GM12878 (cell line): Measurements from ENCODE around the gene CNKSR1. TPM values are rescaled to one million over a fixed set of nuclear protein-coding genes. Genes with fewer than 3 reads are reported as not detected.

Experiments used
- ATAC-seq: fragments of 200-7000 bp; cut with Tn5 transposase; 3 replicates; pipeline ENCODE4 v1.9.1; 2020; ENCODE audit warnings: mild to moderate bottlenecking, moderate library complexity
- BruUV-seq: library from RNA; stranded (reverse); fragments of 400-500 nt; replicated peaks from 2 replicates; lab custom pipeline; 2021; lab: Mats Ljungman, UMichigan
- CTCF ChIA-PET: fragments of 300-600 bp; sonication (Branson Sonifier 250); formaldehyde crosslinking; extraction: SDS; loops from one replicate; lab custom pipeline; 2021; ENCODE audit warnings: inconsistent platforms; lab: Yijun Ruan, JAX
- POLR2A ChIA-PET: fragments of 350-600 bp; formaldehyde crosslinking; extraction: SDS; loops from one replicate; lab custom pipeline; 2021; ENCODE audit warnings: inconsistent platforms; lab: Charles Lee
- RAD21 ChIA-PET: fragments of 300-600 bp; sonication (Branson Sonifier 250); formaldehyde crosslinking; loops from one replicate; lab custom pipeline; 2023; ENCODE audit warnings: antibody characterized with exemption; ENCODE audit not compliant: unreplicated experiment; lab: Charles Lee
- SMC1A ChIA-PET: fragments of 300-600 bp; sonication (Branson Sonifier 250); formaldehyde crosslinking; loops from one replicate; lab custom pipeline; 2023; ENCODE audit not compliant: unreplicated experiment, uncharacterized antibody; lab: Charles Lee
- DNase-seq: peaks from one replicate; pipeline ENCODE4 v3.0.0-alpha.2; 2011; ENCODE audit warnings: low read depth, low spot score
- FAIRE-seq: peaks from 3 replicates; lab custom pipeline; 2011; peaks lifted over from hg19 to GRCh38; lab: Jason Lieb, UNC
- H2AFZ ChIP-seq: 2 replicates; pipeline ENCODE4 v1.6.0; 2011; ENCODE audit warnings: low read depth, low read length, control low read depth; ENCODE audit not compliant: control insufficient read depth
- H3K27ac ChIP-seq: 2 replicates; pipeline ENCODE4 v1.5.1; 2011; ENCODE audit warnings: control low read depth; ENCODE audit not compliant: control insufficient read depth, insufficient read depth
- H3K27me3 ChIP-seq, 2 experiments: replicated peaks in 1 of 2; 2 replicates each; pipeline versions ENCODE4 v1.6.0 to v1.6.1; 2011; ENCODE audit warnings: low read length in 1 of 2; ENCODE audit not compliant: control insufficient read depth in 2 of 2, insufficient read depth in 2 of 2
- H3K36me3 ChIP-seq, 2 experiments: 2 replicates each; pipeline ENCODE4 v1.5.1; 2011; ENCODE audit warnings: low read length in 1 of 2; ENCODE audit not compliant: control insufficient read depth in 2 of 2, insufficient read depth in 2 of 2
- H3K4me1 ChIP-seq: 2 replicates; pipeline ENCODE4 v1.6.1; 2011; ENCODE audit warnings: mild to moderate bottlenecking, low read length, moderate library complexity, mixed read lengths; ENCODE audit not compliant: control insufficient read depth, insufficient read depth
- H3K4me2 ChIP-seq: 2 replicates; pipeline ENCODE4 v1.6.0; 2011; ENCODE audit warnings: control low read depth; ENCODE audit not compliant: control insufficient read depth, insufficient read depth
- H3K4me3 ChIP-seq: fragments of 200-600 bp; sonication (generic); 2 replicates; pipeline ENCODE4 v1.5.1; 2016
- H3K79me2 ChIP-seq: 2 replicates; pipeline ENCODE4 v1.6.0; 2011; ENCODE audit warnings: low read length; ENCODE audit not compliant: control insufficient read depth, insufficient read depth
- H3K9ac ChIP-seq: 2 replicates; pipeline ENCODE4 v1.8.0; 2011; ENCODE audit warnings: low read length, control low read depth, mixed read lengths; ENCODE audit not compliant: control insufficient read depth, insufficient read depth
- H3K9me3 ChIP-seq: replicated peaks from 3 replicates; pipeline ENCODE4 v1.5.1; 2011; ENCODE audit warnings: mild to moderate bottlenecking, low read length; ENCODE audit not compliant: control insufficient read depth, insufficient read depth
- H4K20me1 ChIP-seq: 2 replicates; pipeline ENCODE4 v1.6.0; 2011; ENCODE audit not compliant: control insufficient read depth, insufficient read depth
- CREM ChIP-seq: IDR thresholded peaks from 2 replicates; pipeline ENCODE4 v1.6.1; 2014; ENCODE audit warnings: antibody characterized with exemption, low read depth
- CTCF ChIP-seq, 3 experiments: IDR thresholded peaks in 2 of 3; conservative IDR thresholded peaks in 1 of 3; 2 replicates each; pipeline ENCODE4 v1.5.1; 2011; ENCODE audit warnings: low read depth in 3 of 3, low read length in 3 of 3, mild to moderate bottlenecking in 3 of 3, control low read depth in 2 of 3, moderate library complexity in 2 of 3, inconsistent platforms in 1 of 3, mixed read lengths in 1 of 3; ENCODE audit not compliant: control insufficient read depth in 2 of 3, insufficient read depth in 1 of 3; ENCODE audit errors: extremely low read depth in 1 of 3
- ETV6 ChIP-seq, 2 experiments: fragments of 450-650 bp in 1 of 2; IDR thresholded peaks in 1 of 2; conservative IDR thresholded peaks in 1 of 2; 2 replicates each; pipeline ENCODE4 v1.6.1; 2014; ENCODE audit warnings: antibody characterized with exemption in 1 of 2, borderline replicate concordance in 1 of 2, low read depth in 1 of 2, mild to moderate bottlenecking in 1 of 2, moderate library complexity in 1 of 2
- JUNB ChIP-seq: IDR thresholded peaks from 2 replicates; pipeline ENCODE4 v1.6.1; 2016; ENCODE audit warnings: antibody characterized with exemption, mild to moderate bottlenecking
- NFIC ChIP-seq: IDR thresholded peaks from 2 replicates; pipeline ENCODE4 v1.6.1; 2012; ENCODE audit warnings: low read depth, mild to moderate bottlenecking, inconsistent platforms, low read length, moderate library complexity
- PAX5 ChIP-seq: IDR thresholded peaks from 2 replicates; pipeline ENCODE4 v1.6.1; 2011; ENCODE audit warnings: low read depth, low read length, borderline replicate concordance
- RELA ChIP-seq: fragments of 450-650 bp; IDR thresholded peaks from 2 replicates; pipeline ENCODE4 v1.8.0; 2014; ENCODE audit warnings: borderline replicate concordance; ENCODE audit not compliant: partially characterized antibody
- STAT3 ChIP-seq: IDR thresholded peaks from 2 replicates; pipeline ENCODE4 v1.6.1; 2011; ENCODE audit warnings: low read depth, low read length, improper control_type of control experiment
- TAF1 ChIP-seq: IDR thresholded peaks from 2 replicates; pipeline ENCODE4 v1.6.1; 2011; ENCODE audit warnings: mild to moderate bottlenecking, low read depth, low read length, borderline replicate concordance
- ZBTB11 ChIP-seq: fragments of 450-650 bp; formaldehyde crosslinking; IDR thresholded peaks from 2 replicates; pipeline ENCODE4 v1.5.0; 2022; ENCODE audit warnings: mild to moderate bottlenecking, missing genetic modification characterization
- ZNF24 ChIP-seq: fragments of 450-650 bp; IDR thresholded peaks from 2 replicates; pipeline ENCODE4 v1.6.1; 2017; ENCODE audit warnings: antibody characterized with exemption, mild to moderate bottlenecking
- WGBS: methylation state at CpG from one replicate; pipeline ENCODE4 v1.1.6; 2016; ENCODE audit warnings: low lambda C conversion rate; ENCODE audit not compliant: insufficient replicate concordance, insufficient coverage; ENCODE audit errors: missing lambda C conversion rate; 5-methylcytosine and 5-hydroxymethylcytosine counted together
- in situ Hi-C: fragments of 300-500 bp; cut with MboI; formaldehyde crosslinking; loops from 9 replicates; pipeline ENCODE4 v1.14.3; 2018; ENCODE audit warnings: mixed read lengths
- intact Hi-C: fragments of 100-400 bp; cut with micrococcal nuclease; formaldehyde crosslinking; loops from one replicate; pipeline ENCODE4 v1.14.2; 2022; ENCODE audit not compliant: unreplicated experiment
- polyA plus RNA-seq, 11 experiments: library from polyadenylated mRNA; depleted of rRNA in 4 of 11; unstranded in 6 of 11; stranded (reverse) in 5 of 11; fragments of >200 nt; fragmentation: Nextera tagmentation in 4 of 11; fragmentation: Illumina TruSeq in 1 of 11; extraction: Ambion mirVana in 4 of 11; extraction: Trizol in 1 of 11; gene quantifications; 1 replicate in 1 of 11; 2 replicates in 10 of 11; pipeline versions ENCODE4 v1.2.1 to v1.2.3, GENCODE V29; 2011 to 2016; ENCODE audit warnings: inconsistent platforms in 2 of 11, missing spikeins in 2 of 11, low read depth in 1 of 11
- total RNA-seq, 4 experiments: library from RNA; depleted of rRNA in 3 of 4; stranded (reverse); fragments of >200 nt in 3 of 4; fragmentation: Illumina TruSeq in 1 of 4; extraction: Trizol in 1 of 4; gene quantifications; 2 replicates each; pipeline versions ENCODE4 v1.2.1 to v1.2.3, GENCODE V29; 2013 to 2021

The CNKSR1 gene
- total and polyA plus RNA-seq, 10 of the 15 experiments (the other 5 are each of a cell fraction or from before 2014, with no cell fraction given) = 0.06 to 1.2 (median 0.86) TPM

- ChIA-PET CTCF (interaction anchor here (1.1 to 1.4 kb wide), 4 partner anchors 10 to 45 kb away, joined by 3 read pairs; partner anchors contain the start of gene ZNF593), RAD21 (no interaction called here), POLR2A (no interaction called here), SMC1A (no interaction called here)
- DNase-seq (no peak), FAIRE-seq (no peak), ATAC-seq (no peak; the same call in 2 of the 3 replicates)
- no peak within 1 kb of the TSS for H3K4me3 ChIP-seq
- no peaks in the 10 kb centered on the region for H3K9me3 ChIP-seq
- H3K4me1 ChIP-seq = no peaks in the 10 kb centered on the region
- no peak within 1 kb of the TSS for H2AFZ ChIP-seq
- H4K20me1 ChIP-seq = no peaks in the 10 kb centered on the region
- TF ChIP-seq CTCF (IDR thresholded peaks at IDR 0.05 in 2 of 3, conservative IDR thresholded peaks at IDR 0.05 in 1 of 3; ENCODE audit: control insufficient read depth in 2 of 3, extremely low read depth in 1 of 3, insufficient read depth in 1 of 3, low read depth in 3 of 3, low read length in 3 of 3) (peak in 2 of 3 experiments; percentile 11 to 19; a peak in 1 of 6 replicates), ZNF24 (no peak)
- H3K79me2 ChIP-seq = no peaks in the 10 kb centered on the region
- H3K36me3 ChIP-seq = no peaks in the 10 kb centered on the region
- no TSS peak for BruUV-seq
- intact Hi-C loops = no loop called here
- no peak within 1 kb of the TSS for H3K27ac ChIP-seq
- in situ Hi-C loops = no loop called here
- no peak within 1 kb of the TSS for H3K4me2 ChIP-seq
- WGBS = 31% methylated on average over 16 of the region's 16 CpGs
- H3K27me3 ChIP-seq = no peaks in the 10 kb centered on the region
- H3K9ac ChIP-seq = no peak within 1 kb of the TSS
These were observed 13.2 kb downstream of the CNKSR1 start, which contains the start of gene CATSPER4 for GRCh38 chr1:26190373-26190987. TSS of gene CATSPER4 (plus strand) at chr1:26190602. CDS start at chr1:26190628, 26 bp downstream.

GRCh38 chr1:26191739-26192138 lies 14.4 kb downstream of the CNKSR1 start:
- no peaks in the 10 kb centered on the region for H3K4me1 ChIP-seq
- no peak overlapping the region for H3K4me3 ChIP-seq
- no TSS peak for BruUV-seq
- FAIRE-seq (peak; percentile 75), ATAC-seq (peak; percentile 61), DNase-seq (no peak)
- in situ Hi-C loops = no loop called here
- intact Hi-C loops = no loop called here
- no peak overlapping the region for H2AFZ ChIP-seq
- no peak overlapping the region for H3K27ac ChIP-seq
- WGBS = 0% methylated on average over 3 of the region's 3 CpGs
- POLR2A ChIA-PET = no interaction called here
- H3K36me3 ChIP-seq = no peaks in the 10 kb centered on the region
- H3K9ac ChIP-seq = no peak overlapping the region
- H3K27me3 ChIP-seq = no peaks in the 10 kb centered on the region
- SMC1A ChIA-PET = no interaction called here
- CTCF ChIA-PET = no interaction called here
- no peaks in the 10 kb centered on the region for H3K79me2 ChIP-seq
- RAD21 ChIA-PET = no interaction called here
- no peaks in the 10 kb centered on the region for H4K20me1 ChIP-seq
- H3K9me3 ChIP-seq = no peaks in the 10 kb centered on the region
- no peak overlapping the region for H3K4me2 ChIP-seq
- TF ChIP-seq PAX5 = no peak
- TF ChIP-seq TAF1 = no peak
- peak; percentile 32; the same call in 1 of the 2 replicates for TF ChIP-seq CREM
- no peak for TF ChIP-seq STAT3
- no peak for TF ChIP-seq ETV6 (conservative IDR thresholded peaks at IDR 0.05 in 1 of 2, IDR thresholded peaks at IDR 0.05 in 1 of 2; ENCODE audit: borderline replicate concordance in 1 of 2, low read depth in 1 of 2)
- TF ChIP-seq JUNB = 0 out of 2 replicates have a peak, but pooled peaks have one; percentile 12
- no peak for TF ChIP-seq ZBTB11
- no peak for TF ChIP-seq RELA
- TF ChIP-seq NFIC = peak; percentile 53; the same call in 1 of the 2 replicates
